GM19455 (cell line): ENCODE data around the gene ZGPAT.
"Not testable (repeated sequence)": the region's sequence is repeated elsewhere in the genome, so short reads cannot be mapped to it uniquely, and the experiment has no call there.

Experiments
- ATAC-seq: cut with Tn5 transposase; IDR thresholded peaks from one replicate; pipeline ENCODE4 v1.9.1; 2021; ENCODE audit not compliant: unreplicated experiment

Gene ZGPAT

GRCh38 chr20:63702036-63702665, 5.7 kb upstream of the ZGPAT start:
- ATAC-seq, result no peak

DNA sequence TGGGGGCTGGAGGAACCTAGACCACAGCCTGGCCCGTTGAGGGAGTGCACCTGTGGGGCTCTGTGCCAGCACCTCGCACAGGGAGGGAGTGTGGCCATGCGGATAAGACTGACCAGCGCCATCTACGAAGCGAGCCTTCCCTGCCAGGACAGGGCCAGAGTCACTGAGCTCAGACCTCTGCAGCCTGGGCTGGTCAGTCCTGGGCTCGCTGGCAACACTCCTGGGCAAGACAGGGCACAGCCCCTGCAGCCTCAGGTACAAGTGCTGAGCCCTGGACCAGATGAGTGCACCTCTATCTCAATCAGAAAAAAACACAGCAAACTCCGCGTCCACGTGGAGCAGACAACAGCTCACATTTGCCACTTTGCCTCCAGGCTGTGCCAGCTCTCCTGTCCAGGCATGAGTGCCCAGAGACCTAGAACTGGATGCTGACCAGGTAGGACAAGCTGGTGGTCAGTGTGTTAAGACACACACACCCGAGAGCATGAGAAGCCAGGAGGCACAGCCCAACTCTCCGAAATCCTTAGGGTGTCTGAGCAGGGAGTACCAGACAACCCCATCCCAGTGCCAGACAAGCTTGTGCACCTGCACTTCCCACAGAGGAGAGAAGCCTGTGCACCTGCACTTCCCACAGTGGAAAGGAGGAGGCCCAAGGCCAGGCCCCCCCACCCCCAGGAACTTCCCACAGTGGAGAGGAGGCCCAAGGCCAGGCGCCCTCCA, 4.9 kb upstream of the ZGPAT start:
- ATAC-seq, result no peak

DNA sequence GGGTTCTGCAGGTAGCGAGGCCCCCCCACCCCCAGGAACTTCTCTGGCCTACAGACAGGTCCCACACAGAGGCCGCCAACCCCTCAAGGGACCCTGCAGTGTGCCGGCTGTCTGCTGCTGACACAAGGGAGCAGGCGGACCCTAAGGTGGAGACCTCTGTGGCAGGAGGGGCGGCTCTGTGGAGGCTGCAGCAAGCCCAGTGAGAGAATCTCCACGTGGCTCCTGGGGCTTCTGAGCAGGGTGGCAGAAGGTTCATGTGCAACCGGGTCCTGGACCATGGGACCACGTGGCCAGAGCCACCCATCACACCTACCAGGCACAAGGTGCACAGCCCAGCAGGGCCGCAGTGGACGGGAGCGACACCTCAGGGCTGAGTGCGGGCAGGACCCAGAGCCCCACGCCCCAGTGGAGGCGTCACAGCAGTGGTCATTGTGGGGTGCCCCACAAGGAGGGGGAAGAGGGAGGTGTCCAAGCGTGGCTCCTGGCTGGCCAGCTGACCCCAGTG, 4.3 kb upstream of the ZGPAT start:
- ATAC-seq, result no peak

DNA sequence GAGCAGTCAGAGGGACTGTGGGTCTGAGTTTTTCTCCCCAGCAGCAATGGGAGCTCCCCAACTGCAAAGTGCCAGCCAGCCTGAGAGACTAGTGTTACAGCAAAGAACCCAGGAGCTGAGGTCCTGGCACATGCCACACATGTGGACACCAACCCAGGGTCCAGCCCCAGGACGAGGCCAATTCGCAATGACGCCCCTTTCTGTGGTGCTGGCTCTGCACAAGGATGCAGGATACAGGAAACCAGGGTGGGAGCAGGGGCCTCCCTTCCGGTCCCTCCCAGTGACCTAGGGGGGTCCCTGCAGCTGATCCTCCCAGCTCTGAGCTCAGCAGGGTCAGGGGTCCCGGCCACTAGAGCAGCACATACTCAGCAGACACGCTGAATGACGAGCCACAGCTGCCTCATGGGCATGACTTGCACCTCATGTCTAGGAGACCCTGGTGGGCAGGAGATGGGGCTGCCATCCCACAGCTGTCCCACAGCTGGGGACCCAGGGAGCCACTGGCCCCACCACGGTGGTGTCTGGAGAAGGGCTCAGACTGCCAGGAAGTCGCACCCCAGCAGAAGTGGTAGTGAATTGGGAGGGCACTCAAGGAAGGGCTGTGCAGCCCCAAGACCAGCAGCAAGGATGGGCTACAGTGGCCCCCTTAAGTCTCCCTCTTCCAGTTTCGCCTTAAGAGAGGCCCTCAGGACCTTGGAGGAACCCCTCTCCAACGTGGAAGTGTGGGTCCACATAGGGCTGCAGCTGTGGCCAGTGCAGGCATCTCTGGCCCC, 3.7 kb upstream of the ZGPAT start:
- no peak for ATAC-seq

DNA sequence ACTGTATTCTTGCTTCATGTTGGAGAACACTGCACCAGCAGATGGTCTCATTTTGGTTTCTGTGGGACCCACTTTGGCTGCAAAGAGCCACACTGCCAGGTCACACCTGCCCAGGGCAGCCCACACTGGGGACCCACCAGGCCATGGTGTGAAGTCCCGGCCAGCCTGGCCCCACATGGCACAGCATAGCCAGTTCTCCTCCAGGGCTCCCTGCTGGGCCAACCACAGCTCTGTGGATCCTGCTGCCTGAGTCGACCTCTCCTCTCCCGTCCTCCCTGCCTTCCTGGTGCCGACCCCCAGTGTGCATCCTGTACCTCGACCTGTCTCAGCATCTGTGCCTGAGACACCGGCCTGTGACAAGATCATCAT, 3.1 kb upstream of the ZGPAT start:
- ATAC-seq, result no peak

DNA sequence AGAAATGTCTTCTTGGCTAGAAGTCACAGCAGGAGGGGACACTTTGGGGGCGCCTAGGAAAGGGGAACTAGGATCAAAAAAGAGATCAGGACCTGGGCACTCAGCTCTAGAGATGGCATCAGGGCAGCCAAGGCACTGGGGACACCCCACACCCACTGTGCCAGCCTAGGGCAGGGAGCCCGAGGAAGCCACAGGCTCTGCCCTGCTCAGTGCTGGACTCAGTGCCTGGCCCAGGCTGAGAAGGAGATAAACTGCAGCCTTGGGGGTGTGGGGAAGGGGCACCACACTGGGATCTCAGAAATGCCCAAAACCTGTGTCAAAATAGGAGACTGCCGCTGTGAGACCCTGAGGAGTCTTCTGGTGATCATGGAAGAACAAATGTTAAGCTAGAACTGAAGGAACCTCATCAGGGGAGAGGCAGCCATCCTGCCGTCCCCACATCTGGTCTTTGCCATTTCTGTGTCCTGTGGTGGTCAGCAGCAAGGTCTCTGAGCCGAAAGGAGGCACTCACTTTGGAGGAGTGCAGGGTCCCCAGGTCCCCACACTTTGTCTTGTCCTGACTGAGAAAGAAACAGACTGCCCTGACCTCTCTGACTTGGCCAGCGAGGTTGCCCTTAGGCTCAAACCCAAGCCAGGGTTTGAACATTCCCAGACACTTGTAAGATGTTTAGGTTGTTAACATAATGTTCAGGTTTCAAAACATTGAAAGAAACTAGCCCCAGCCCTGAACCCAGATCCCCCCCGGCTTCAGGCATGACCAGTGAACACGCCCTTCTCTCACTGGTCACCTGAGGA, 2.4 kb upstream of the ZGPAT start:
- no peak for ATAC-seq

GRCh38 chr20:63706027-63706695, 1.7 kb upstream of the ZGPAT start:
- no peak for ATAC-seq

- ATAC-seq, result peak; percentile 20
Measured at GRCh38 chr20:63706852-63707557, 834 bp upstream of the ZGPAT start.

DNA sequence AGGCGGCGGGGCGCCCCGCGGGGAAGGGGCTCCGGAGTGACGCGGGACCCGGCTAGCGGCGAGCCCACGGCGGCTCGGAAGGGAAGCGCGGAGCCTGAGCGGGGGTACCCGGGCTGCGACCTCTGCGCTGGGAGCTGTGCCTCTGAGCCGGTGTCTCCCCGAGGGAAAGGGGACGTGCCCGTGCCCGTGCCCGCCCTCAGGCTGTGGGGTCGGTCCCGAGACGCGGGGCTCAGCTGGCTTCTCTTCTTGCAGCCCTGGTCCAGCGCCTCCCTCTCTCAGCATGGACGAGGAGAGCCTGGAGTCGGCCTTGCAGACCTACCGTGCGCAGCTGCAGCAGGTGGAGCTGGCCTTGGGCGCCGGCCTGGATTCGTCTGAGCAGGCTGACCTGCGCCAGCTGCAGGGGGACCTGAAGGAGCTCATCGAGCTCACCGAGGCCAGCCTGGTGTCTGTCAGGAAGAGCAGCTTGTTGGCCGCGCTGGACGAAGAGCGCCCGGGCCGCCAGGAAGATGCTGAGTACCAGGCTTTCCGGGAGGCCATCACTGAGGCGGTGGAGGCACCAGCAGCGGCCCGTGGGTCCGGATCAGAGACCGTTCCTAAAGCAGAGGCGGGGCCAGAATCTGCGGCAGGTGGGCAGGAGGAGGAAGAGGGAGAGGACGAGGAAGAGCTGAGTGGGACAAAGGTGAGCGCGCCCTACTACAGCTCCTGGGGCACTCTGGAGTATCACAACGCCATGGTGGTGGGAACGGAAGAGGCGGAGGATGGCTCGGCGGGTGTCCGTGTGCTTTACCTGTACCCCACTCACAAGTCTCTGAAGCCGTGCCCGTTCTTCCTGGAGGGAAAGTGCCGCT, 686 bp downstream of the ZGPAT start:
- peak; percentile 20 for ATAC-seq

GRCh38 chr20:63709149-63709527, 1.3 kb downstream of the ZGPAT start:
- no peak for ATAC-seq

- no peak for ATAC-seq
Measured at GRCh38 chr20:63711085-63711645, 3.3 kb downstream of the ZGPAT start.

GRCh38 chr20:63712191-63712590, 4.4 kb downstream of the ZGPAT start:
- ATAC-seq, result no peak

- ATAC-seq, result no peak
Measured at GRCh38 chr20:63714858-63715257, 7.0 kb downstream of the ZGPAT start.

GRCh38 chr20:63718996-63719395, 11.2 kb downstream of the ZGPAT start:
- ATAC-seq, result no peak

DNA sequence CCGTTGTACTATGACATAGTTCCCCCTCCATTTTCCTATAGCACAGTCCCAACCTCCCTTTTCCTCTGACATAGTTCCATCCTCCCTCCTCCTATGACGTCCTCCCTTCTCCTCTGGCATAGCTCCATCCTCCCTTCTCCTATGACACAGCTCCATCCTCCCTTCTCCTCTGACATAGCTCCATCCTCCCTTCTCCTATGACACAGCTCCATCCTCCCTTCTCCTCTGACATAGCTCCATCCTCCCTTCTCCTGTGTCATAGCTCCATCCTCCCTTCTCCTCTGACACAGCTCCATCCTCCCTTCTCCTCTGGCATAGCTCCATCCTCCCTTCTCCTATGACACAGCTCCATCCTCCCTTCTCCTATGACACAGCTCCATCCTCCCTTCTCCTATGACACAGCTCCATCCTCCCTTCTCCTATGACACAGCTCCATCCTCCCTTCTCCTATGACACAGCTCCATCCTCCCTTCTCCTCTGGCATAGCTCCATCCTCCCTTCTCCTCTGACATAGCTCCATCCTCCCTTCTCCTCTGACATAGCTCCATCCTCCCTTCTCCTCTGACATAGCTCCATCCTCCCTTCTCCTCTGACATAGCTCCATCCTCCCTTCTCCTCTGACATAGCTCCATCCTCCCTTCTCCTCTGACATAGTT, 15.3 kb downstream of the ZGPAT start:
- not testable (repeated sequence) for ATAC-seq

DNA sequence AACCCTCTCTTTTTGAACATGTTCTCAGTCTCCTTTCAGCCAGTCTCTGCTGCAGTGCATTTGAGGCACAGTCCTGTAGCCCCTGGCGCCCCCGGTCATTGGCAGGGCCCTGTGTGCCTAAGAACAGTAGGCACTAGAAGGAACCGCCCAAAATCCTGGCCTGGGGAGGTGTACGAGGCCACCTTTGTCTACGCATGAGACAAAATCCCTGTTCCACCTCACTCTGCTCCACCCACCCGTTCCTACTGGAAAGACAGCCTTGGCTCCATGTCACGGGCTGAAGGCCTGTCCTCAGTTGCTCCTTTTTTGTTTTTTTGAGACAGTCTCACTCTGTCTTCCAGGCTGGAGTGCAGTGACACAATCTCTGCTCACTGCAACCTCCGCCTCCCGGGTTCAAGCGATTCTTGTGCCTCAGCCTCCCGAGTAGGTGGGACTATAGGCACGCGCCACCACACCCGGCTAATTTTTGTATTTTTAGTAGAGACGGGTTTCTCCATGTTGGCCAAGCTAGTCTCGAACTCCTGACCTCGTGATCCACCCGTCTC, 22.4 kb downstream of the ZGPAT start:
- ATAC-seq, result not testable (repeated sequence)

DNA sequence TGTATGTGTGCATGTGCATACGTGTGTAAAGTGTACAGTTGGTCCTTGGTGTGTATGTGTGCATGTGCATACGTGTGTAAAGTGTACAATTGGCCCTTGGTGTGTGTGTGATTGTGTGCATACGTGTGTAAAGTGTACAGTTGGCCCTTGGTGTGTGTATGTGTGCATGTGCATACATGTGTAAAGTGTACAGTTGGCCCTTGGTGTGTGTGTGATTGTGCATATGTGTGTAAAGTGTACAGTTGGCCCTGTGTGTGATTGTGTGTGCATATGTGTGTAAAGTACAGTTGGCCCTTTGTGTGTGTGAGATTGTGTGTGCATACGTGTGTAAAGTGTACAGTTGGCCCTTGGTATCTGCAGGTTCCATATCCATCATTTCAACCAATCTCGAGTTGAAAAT, 23.6 kb downstream of the ZGPAT start:
- no peak for ATAC-seq
